ENCODE data around the gene THAP9. TPM values are rescaled to one million over a fixed set of nuclear protein-coding genes. Genes with fewer than 3 reads are reported as not detected.
A peak's percentile ranks its signal among the peaks of the same experiment; 100 is the strongest.

The THAP9 gene
- polyA plus RNA-seq, 1 donor from 2014 or later, result 11.7 TPM

DNA sequence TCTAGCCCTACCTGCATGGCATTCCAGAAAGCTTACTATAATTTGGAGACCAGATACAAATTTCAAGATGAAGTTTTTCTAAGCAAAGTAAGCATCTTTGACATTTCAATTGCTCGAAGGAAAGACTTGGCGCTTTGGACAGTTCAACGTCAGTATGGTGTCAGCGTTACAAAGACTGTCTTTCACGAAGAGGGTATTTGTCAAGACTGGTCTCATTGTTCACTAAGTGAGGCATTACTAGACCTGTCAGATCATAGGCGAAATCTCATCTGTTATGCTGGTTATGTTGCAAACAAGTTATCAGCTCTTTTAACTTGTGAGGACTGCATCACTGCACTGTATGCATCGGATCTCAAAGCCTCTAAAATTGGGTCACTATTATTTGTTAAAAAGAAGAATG, 17.6 kb downstream of the THAP9 start:
- H3K79me2 ChIP-seq (replicated peaks; ENCODE audit: insufficient read depth, low read length), result no peaks in the 10 kb centered on the region
- H3K27ac ChIP-seq (ENCODE audit: low read length), result no peak overlapping the region
- no peak overlapping the region for H3K4me2 ChIP-seq (ENCODE audit: low read length)
- no peak overlapping the region for H3K9ac ChIP-seq (ENCODE audit: low read length)
- no peaks in the 10 kb centered on the region for H4K20me1 ChIP-seq (ENCODE audit: insufficient read depth)
- TF ChIP-seq RAD21 (conservative IDR thresholded peaks at IDR 0.05), result no peak
- peak; percentile 86 for TF ChIP-seq EP300 (conservative IDR thresholded peaks at IDR 0.05; ENCODE audit: poor library complexity, severe bottlenecking)
- no peak for TF ChIP-seq MXI1 (conservative IDR thresholded peaks at IDR 0.05; ENCODE audit: poor library complexity, severe bottlenecking)
- TF ChIP-seq, protein P1, sequence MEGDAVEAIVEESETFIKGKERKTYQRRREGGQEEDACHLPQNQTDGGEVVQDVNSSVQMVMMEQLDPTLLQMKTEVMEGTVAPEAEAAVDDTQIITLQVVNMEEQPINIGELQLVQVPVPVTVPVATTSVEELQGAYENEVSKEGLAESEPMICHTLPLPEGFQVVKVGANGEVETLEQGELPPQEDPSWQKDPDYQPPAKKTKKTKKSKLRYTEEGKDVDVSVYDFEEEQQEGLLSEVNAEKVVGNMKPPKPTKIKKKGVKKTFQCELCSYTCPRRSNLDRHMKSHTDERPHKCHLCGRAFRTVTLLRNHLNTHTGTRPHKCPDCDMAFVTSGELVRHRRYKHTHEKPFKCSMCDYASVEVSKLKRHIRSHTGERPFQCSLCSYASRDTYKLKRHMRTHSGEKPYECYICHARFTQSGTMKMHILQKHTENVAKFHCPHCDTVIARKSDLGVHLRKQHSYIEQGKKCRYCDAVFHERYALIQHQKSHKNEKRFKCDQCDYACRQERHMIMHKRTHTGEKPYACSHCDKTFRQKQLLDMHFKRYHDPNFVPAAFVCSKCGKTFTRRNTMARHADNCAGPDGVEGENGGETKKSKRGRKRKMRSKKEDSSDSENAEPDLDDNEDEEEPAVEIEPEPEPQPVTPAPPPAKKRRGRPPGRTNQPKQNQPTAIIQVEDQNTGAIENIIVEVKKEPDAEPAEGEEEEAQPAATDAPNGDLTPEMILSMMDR (IDR thresholded peaks at IDR 0.05; ENCODE audit: poor library complexity, severe bottlenecking), result no peak
- TF ChIP-seq, protein P2, sequence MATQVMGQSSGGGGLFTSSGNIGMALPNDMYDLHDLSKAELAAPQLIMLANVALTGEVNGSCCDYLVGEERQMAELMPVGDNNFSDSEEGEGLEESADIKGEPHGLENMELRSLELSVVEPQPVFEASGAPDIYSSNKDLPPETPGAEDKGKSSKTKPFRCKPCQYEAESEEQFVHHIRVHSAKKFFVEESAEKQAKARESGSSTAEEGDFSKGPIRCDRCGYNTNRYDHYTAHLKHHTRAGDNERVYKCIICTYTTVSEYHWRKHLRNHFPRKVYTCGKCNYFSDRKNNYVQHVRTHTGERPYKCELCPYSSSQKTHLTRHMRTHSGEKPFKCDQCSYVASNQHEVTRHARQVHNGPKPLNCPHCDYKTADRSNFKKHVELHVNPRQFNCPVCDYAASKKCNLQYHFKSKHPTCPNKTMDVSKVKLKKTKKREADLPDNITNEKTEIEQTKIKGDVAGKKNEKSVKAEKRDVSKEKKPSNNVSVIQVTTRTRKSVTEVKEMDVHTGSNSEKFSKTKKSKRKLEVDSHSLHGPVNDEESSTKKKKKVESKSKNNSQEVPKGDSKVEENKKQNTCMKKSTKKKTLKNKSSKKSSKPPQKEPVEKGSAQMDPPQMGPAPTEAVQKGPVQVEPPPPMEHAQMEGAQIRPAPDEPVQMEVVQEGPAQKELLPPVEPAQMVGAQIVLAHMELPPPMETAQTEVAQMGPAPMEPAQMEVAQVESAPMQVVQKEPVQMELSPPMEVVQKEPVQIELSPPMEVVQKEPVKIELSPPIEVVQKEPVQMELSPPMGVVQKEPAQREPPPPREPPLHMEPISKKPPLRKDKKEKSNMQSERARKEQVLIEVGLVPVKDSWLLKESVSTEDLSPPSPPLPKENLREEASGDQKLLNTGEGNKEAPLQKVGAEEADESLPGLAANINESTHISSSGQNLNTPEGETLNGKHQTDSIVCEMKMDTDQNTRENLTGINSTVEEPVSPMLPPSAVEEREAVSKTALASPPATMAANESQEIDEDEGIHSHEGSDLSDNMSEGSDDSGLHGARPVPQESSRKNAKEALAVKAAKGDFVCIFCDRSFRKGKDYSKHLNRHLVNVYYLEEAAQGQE (IDR thresholded peaks at IDR 0.05; ENCODE audit: borderline replicate concordance), result no peak
- TF ChIP-seq POLR2AphosphoS5 (IDR thresholded peaks at IDR 0.05), result peak; percentile 15
- TF ChIP-seq TAF1 (IDR thresholded peaks at IDR 0.05; ENCODE audit: low read depth), result no peak
- H3K9me3 ChIP-seq (ENCODE audit: low read length), result no peaks in the 10 kb centered on the region
- H3K4me3 ChIP-seq (ENCODE audit: low read length), result no peak overlapping the region
- H3K36me3 ChIP-seq (ENCODE audit: insufficient read depth, low read length), result no peaks in the 10 kb centered on the region
- H3F3A ChIP-seq (ENCODE audit: insufficient read depth, low read length, poor library complexity, severe bottlenecking), result no peaks in the 10 kb centered on the region
- H3K27me3 ChIP-seq (ENCODE audit: insufficient read depth, low read depth, low read length), result no peaks in the 10 kb centered on the region
- H3K9me2 ChIP-seq (ENCODE audit: insufficient read depth, low read length), result no peaks in the 10 kb centered on the region
- no peak overlapping the region for H2AFZ ChIP-seq (ENCODE audit: low read depth, low read length)

DNA sequence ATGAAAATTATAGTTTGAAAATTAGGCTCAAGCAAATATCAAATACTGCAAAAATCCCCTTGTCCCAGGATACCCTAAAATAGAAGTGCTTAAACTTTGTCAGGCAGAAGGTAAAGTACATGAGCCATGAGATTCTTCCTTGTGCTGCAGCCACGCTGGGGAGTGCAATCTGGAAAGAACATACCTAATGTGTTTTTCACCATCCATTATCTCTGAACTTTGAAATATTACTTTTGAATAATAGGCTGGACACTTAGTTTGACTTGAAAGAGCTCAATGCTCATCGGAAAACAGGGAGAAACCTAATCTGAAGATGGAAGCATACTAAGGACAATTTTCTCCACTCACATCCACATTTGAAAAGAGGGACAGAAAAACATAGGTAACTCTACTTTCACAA, 18.9 kb downstream of the THAP9 start:
- H2AFZ ChIP-seq (ENCODE audit: low read depth, low read length), result no peak overlapping the region
- no peaks in the 10 kb centered on the region for H4K20me1 ChIP-seq (ENCODE audit: insufficient read depth)
- H3K27me3 ChIP-seq (ENCODE audit: insufficient read depth, low read depth, low read length), result no peaks in the 10 kb centered on the region
- H3K27ac ChIP-seq (ENCODE audit: low read length), result no peak overlapping the region
- no peaks in the 10 kb centered on the region for H3F3A ChIP-seq (ENCODE audit: insufficient read depth, low read length, poor library complexity, severe bottlenecking)
- no peak overlapping the region for H3K4me3 ChIP-seq (ENCODE audit: low read length)
- H3K9ac ChIP-seq (ENCODE audit: low read length), result no peak overlapping the region
- H3K4me2 ChIP-seq (ENCODE audit: low read length), result no peak overlapping the region
- no peaks in the 10 kb centered on the region for H3K36me3 ChIP-seq (ENCODE audit: insufficient read depth, low read length)
- H3K9me2 ChIP-seq (ENCODE audit: insufficient read depth, low read length), result no peaks in the 10 kb centered on the region
- H3K79me2 ChIP-seq (replicated peaks; ENCODE audit: insufficient read depth, low read length), result no peaks in the 10 kb centered on the region
- TF ChIP-seq TAF1 (IDR thresholded peaks at IDR 0.05; ENCODE audit: low read depth) (no peak), SMC3 (conservative IDR thresholded peaks at IDR 0.05; ENCODE audit: poor library complexity) (no peak), EZH2 (IDR thresholded peaks at IDR 0.05; ENCODE audit: borderline replicate concordance, insufficient read depth, low read length, poor library complexity, severe bottlenecking) (no peak), RAD21 (conservative IDR thresholded peaks at IDR 0.05) (no peak), EP300 (conservative IDR thresholded peaks at IDR 0.05; ENCODE audit: poor library complexity, severe bottlenecking) (no peak), POLR2AphosphoS5 (IDR thresholded peaks at IDR 0.05) (no peak), MXI1 (conservative IDR thresholded peaks at IDR 0.05; ENCODE audit: poor library complexity, severe bottlenecking) (no peak)
- TF ChIP-seq, protein P1 (IDR thresholded peaks at IDR 0.05; ENCODE audit: poor library complexity, severe bottlenecking), result no peak
- TF ChIP-seq, protein P2 (IDR thresholded peaks at IDR 0.05; ENCODE audit: borderline replicate concordance), result no peak
- H3K9me3 ChIP-seq (ENCODE audit: low read length), result no peaks in the 10 kb centered on the region
